A673 (cell line): Measurements from ENCODE around the gene TEAD1.

Experiments used
- EZH2 ChIP-seq: fragments of 200-600 bp; sonication (generic); IDR thresholded peaks from 2 replicates; pipeline ENCODE4 v1.6.1; 2017; ENCODE audit warnings: borderline replicate concordance, low read depth, mild to moderate bottlenecking, mixed read lengths, antibody characterized with exemption, low read length; ENCODE audit not compliant: poor library complexity, severe bottlenecking
- TF ChIP-seq, protein P1 (sequence below): fragments of 300-800, 200-600 bp; sonication (generic); conservative IDR thresholded peaks from 2 replicates; pipeline ENCODE4 v1.5.1; 2017; ENCODE audit warnings: low read depth, mild to moderate bottlenecking, antibody characterized with exemption, low read length, moderate library complexity, mixed read lengths

DNA sequence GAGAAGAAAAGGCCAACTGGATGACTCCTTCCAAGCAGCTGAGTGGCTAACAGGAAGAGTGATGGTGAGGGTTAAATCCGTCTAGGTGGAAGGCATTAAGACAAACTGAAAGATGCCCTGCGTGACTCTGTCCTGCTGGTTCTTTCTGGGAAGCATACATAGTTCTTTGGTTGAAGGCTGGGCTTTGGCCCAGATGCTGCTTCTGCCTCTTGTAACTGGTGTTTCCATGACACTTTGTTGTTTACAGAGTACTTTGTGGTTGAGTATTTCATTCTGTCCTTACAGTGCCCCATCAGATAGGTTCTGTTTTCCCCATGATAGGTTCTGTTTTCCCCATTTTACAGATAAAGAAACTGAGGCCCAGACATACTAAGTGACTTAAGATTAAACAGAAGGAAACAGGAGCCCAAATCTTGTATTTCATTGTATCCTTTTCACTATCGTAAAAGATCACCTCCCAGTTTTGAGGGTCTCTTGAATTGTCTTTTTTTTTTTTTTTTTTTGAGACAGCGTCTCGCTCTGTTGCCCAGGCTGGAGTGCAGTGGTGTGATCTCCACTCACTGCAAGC is 210.6 kb downstream of the TEAD1 start:
- no peak for TF ChIP-seq EZH2
- TF ChIP-seq, protein P1, sequence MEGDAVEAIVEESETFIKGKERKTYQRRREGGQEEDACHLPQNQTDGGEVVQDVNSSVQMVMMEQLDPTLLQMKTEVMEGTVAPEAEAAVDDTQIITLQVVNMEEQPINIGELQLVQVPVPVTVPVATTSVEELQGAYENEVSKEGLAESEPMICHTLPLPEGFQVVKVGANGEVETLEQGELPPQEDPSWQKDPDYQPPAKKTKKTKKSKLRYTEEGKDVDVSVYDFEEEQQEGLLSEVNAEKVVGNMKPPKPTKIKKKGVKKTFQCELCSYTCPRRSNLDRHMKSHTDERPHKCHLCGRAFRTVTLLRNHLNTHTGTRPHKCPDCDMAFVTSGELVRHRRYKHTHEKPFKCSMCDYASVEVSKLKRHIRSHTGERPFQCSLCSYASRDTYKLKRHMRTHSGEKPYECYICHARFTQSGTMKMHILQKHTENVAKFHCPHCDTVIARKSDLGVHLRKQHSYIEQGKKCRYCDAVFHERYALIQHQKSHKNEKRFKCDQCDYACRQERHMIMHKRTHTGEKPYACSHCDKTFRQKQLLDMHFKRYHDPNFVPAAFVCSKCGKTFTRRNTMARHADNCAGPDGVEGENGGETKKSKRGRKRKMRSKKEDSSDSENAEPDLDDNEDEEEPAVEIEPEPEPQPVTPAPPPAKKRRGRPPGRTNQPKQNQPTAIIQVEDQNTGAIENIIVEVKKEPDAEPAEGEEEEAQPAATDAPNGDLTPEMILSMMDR = no peak
